OCI-LY7 (cell line): ENCODE results near the gene C12orf56. TPM values are rescaled to one million over a fixed set of nuclear protein-coding genes. Genes with fewer than 3 reads are reported as not detected.

Experiments
- BruUV-seq: library from RNA; stranded (reverse); fragments of 400-500 nt; replicated peaks from 2 replicates; lab custom pipeline; 2021; lab: Mats Ljungman, UMichigan
- CTCF ChIA-PET: fragments of 300-600 bp; sonication (Branson Sonifier 250); formaldehyde crosslinking; loops from one replicate; lab custom pipeline; 2022; ENCODE audit warnings: antibody characterized with exemption; ENCODE audit not compliant: unreplicated experiment; lab: Charles Lee
- POLR2A ChIA-PET: fragments of 300-600 bp; sonication (Branson Sonifier 250); formaldehyde crosslinking; loops from one replicate; lab custom pipeline; 2022; ENCODE audit warnings: antibody characterized with exemption; lab: Charles Lee
- DNase-seq: peaks from one replicate; pipeline ENCODE4 v3.0.0-alpha.2; 2015; ENCODE audit warnings: low spot score
- H2AFZ ChIP-seq: fragments of 200-600 bp; sonication (generic), shearing (Covaris generic); 2 replicates; pipeline ENCODE4 v1.6.1; 2014; ENCODE audit warnings: mild to moderate bottlenecking, antibody characterized with exemption, low read length, moderate library complexity
- H3K27ac ChIP-seq: fragments of 200-600 bp; sonication (generic); 2 replicates; pipeline ENCODE4 v1.5.1; 2014; ENCODE audit warnings: mixed run types, low read depth, mild to moderate bottlenecking, moderate library complexity, low read length, inconsistent platforms; ENCODE audit not compliant: poor library complexity, severe bottlenecking
- H3K36me3 ChIP-seq: fragments of 200-600 bp; sonication (generic); 2 replicates; pipeline ENCODE4 v1.6.1; 2014; ENCODE audit warnings: mild to moderate bottlenecking, antibody characterized with exemption, low read length, moderate library complexity, mixed read lengths; ENCODE audit not compliant: insufficient read depth
- H3K4me1 ChIP-seq: fragments of 200-600 bp; sonication (generic); 2 replicates; pipeline ENCODE4 v1.5.1; 2014; ENCODE audit warnings: mild to moderate bottlenecking, low read length; ENCODE audit not compliant: insufficient read depth, poor library complexity, severe bottlenecking
- H3K4me2 ChIP-seq: fragments of 200-600 bp; sonication (generic); 2 replicates; pipeline ENCODE4 v1.6.1; 2014; ENCODE audit warnings: mild to moderate bottlenecking, low read length
- H3K4me3 ChIP-seq: fragments of 200-600 bp; sonication (generic); 2 replicates; pipeline ENCODE4 v1.5.1; 2014; ENCODE audit warnings: mild to moderate bottlenecking, low read depth, low read length; ENCODE audit not compliant: poor library complexity, severe bottlenecking
- H3K79me2 ChIP-seq: fragments of 200-600 bp; sonication (generic); 2 replicates; pipeline ENCODE4 v1.6.1; 2016; ENCODE audit warnings: low read depth, mild to moderate bottlenecking, low read length, moderate library complexity, mixed read lengths; ENCODE audit not compliant: insufficient read depth
- H3K9me2 ChIP-seq: fragments of 200-600 bp; sonication (generic); 2 replicates; pipeline ENCODE4 v1.6.1; 2016; ENCODE audit warnings: mild to moderate bottlenecking, low read length, mixed read lengths; ENCODE audit not compliant: insufficient read depth
- H3K9me3 ChIP-seq: fragments of 200-600 bp; sonication (generic); 2 replicates; pipeline ENCODE4 v1.6.1; 2014; ENCODE audit warnings: mild to moderate bottlenecking, mixed run types, low read length, mixed read lengths
- H4K20me1 ChIP-seq: fragments of 200-600 bp; sonication (generic); 2 replicates; pipeline ENCODE4 v1.6.1; 2014; ENCODE audit warnings: mild to moderate bottlenecking, antibody characterized with exemption, low read length, moderate library complexity, mixed read lengths; ENCODE audit not compliant: insufficient read depth
- EZH2phosphoT487 ChIP-seq: fragments of 200-600 bp; sonication (generic); IDR thresholded peaks from 2 replicates; pipeline ENCODE4 v1.6.1; 2018; ENCODE audit warnings: low read depth, borderline replicate concordance, mild to moderate bottlenecking, mixed run types, antibody characterized with exemption, low read length, moderate library complexity, mixed read lengths
- intact Hi-C: fragments of 100-400 bp; cut with micrococcal nuclease; formaldehyde crosslinking; loops from one replicate; pipeline ENCODE4 v1.10.0; 2022; ENCODE audit not compliant: unreplicated experiment
- total RNA-seq, 2 experiments: library from RNA; depleted of rRNA in 1 of 2; stranded (reverse); fragments of >200 nt in 1 of 2; shearing (Covaris generic) in 1 of 2; gene quantifications; 2 replicates each; pipeline ENCODE4 v1.2.3, GENCODE V29; 2014 to 2022
- TF ChIP-seq, protein P1 (sequence below): fragments of 200-600 bp; sonication (generic); conservative IDR thresholded peaks from 2 replicates; pipeline ENCODE4 v1.5.1; 2014; ENCODE audit warnings: mild to moderate bottlenecking, antibody characterized with exemption, low read length, moderate library complexity, mixed read lengths

Gene C12orf56
- total RNA-seq, 2 experiments from 2014 or later, result not detected

DNA sequence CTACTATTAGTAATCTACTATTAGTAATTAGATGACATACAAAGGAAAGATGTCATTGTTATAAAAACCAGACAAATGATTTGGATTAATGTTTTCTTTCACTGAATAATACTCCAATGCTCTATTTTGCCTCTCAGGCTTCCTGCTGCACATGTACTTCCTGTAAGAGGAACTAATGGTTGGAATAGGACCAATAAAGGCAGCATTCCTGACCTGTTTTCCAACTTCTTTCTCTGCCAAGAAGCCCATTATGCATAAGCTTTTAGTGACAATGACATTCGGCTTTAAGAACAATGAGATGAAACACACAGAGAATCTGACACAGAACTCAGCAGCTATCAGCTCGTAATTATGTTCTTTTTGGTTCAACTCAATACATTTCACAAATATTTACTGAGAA is 5.2 kb upstream of the C12orf56 start:
- Histone ChIP-seq H3K79me2 (no peaks in the 10 kb centered on the region), H3K4me3 (no peak overlapping the region), H3K36me3 (no peaks in the 10 kb centered on the region), H3K9me3 (no peaks in the 10 kb centered on the region), H3K4me1 (no peaks in the 10 kb centered on the region), H4K20me1 (no peaks in the 10 kb centered on the region), H3K4me2 (no peak overlapping the region), H2AFZ (no peak overlapping the region), H3K27ac (no peak overlapping the region), H3K9me2 (no peaks in the 10 kb centered on the region)
- BruUV-seq, result no TSS peak
- DNase-seq, result no peak
- ChIA-PET CTCF (no interaction called here), POLR2A (interaction anchor here (0.6 to 0.7 kb wide), 2 partner anchors 599 to 622 kb away, joined by 3 read pairs; no protein-coding TSS in a partner anchor)
- TF ChIP-seq, protein P1, sequence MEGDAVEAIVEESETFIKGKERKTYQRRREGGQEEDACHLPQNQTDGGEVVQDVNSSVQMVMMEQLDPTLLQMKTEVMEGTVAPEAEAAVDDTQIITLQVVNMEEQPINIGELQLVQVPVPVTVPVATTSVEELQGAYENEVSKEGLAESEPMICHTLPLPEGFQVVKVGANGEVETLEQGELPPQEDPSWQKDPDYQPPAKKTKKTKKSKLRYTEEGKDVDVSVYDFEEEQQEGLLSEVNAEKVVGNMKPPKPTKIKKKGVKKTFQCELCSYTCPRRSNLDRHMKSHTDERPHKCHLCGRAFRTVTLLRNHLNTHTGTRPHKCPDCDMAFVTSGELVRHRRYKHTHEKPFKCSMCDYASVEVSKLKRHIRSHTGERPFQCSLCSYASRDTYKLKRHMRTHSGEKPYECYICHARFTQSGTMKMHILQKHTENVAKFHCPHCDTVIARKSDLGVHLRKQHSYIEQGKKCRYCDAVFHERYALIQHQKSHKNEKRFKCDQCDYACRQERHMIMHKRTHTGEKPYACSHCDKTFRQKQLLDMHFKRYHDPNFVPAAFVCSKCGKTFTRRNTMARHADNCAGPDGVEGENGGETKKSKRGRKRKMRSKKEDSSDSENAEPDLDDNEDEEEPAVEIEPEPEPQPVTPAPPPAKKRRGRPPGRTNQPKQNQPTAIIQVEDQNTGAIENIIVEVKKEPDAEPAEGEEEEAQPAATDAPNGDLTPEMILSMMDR, result no peak
- TF ChIP-seq EZH2phosphoT487, result no peak
- intact Hi-C loops, result no loop called here

DNA sequence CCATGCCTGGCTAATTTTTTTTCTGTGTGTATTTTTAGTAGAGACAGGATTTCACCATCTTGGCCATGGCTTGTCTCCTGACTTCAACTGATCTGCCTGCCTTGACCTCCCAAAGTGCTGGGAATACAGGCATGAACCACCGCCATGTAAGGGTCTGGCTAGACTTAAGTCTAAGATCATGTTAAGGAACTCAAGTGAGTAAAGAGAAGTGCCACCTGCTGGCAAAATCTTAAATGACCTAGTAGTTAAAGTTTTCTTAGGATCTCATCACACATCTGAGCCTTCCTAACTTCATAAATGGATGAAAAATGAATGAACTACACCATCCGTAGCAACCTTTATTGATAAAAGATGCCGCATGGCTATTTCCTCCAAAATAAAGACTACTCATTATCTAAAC is 1.7 kb upstream of the C12orf56 start:
- Histone ChIP-seq H3K79me2 (no peaks in the 10 kb centered on the region), H4K20me1 (no peaks in the 10 kb centered on the region), H2AFZ (no peak overlapping the region), H3K9me3 (no peaks in the 10 kb centered on the region), H3K27ac (no peak overlapping the region), H3K4me3 (no peak overlapping the region), H3K4me1 (no peaks in the 10 kb centered on the region), H3K36me3 (no peaks in the 10 kb centered on the region), H3K4me2 (no peak overlapping the region), H3K9me2 (no peaks in the 10 kb centered on the region)
- no TSS peak for BruUV-seq
- intact Hi-C loops, result no loop called here
- TF ChIP-seq, protein P1, result peak; percentile 68
- TF ChIP-seq EZH2phosphoT487, result no peak
- POLR2A ChIA-PET, result interaction anchor here (0.7 kb wide), 1 partner anchor 174 kb away, joined by 7 read pairs; no protein-coding TSS in a partner anchor
- peak; percentile 24 for DNase-seq
- CTCF ChIA-PET, result no interaction called here

DNA sequence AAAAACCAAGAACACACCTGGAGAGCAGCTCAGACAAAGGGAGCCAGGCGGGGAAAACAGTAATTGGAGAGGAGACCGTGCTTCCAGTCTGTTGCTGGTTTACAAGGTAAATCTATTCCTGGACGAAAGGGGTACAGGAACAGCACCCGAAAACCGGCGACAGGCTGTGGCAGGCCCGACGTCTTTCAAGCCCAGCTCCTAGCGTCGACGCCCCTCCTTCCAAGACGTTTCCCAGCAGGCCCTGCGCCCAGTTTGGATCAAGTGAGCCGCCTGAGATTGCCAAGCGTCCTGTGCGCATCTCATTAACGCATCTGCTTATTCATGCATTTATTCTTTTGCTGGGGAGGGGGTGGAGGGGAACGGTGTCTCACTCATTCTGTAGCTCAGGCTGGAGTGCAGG is 1.4 kb downstream of the C12orf56 start:
- Histone ChIP-seq H4K20me1 (no peaks in the 10 kb centered on the region), H3K36me3 (no peaks in the 10 kb centered on the region), H3K4me2 (no peak overlapping the region), H3K4me1 (no peaks in the 10 kb centered on the region), H3K4me3 (no peak overlapping the region), H2AFZ (no peak overlapping the region), H3K9me3 (no peaks in the 10 kb centered on the region), H3K79me2 (no peaks in the 10 kb centered on the region), H3K27ac (no peak overlapping the region), H3K9me2 (no peaks in the 10 kb centered on the region)
- no TSS peak for BruUV-seq
- TF ChIP-seq, protein P1, result no peak
- no peak for TF ChIP-seq EZH2phosphoT487
- intact Hi-C loops, result no loop called here
- DNase-seq, result no peak
- ChIA-PET CTCF (no interaction called here), POLR2A (interaction anchor here (0.7 kb wide), 1 partner anchor 43 kb away, joined by 4 read pairs; no protein-coding TSS in a partner anchor)
